EH (cell line): ENCODE measurements around the gene TFEB.
A peak's percentile ranks its signal among the peaks of the same experiment; 100 is the strongest.

Experiments used
- DNase-seq: peaks from one replicate; pipeline ENCODE4 v3.0.0-alpha.2; 2015; ENCODE audit warnings: low read depth

The TFEB gene

GRCh38 chr6:41638002-41638934 is 97.1 kb downstream of the TFEB start, which contains the start of gene MDFI:
MDFI (plus strand) TSS chr6:41638468; CDS start chr6:41638750, 282 bp downstream.
- DNase-seq, result no peak

DNA sequence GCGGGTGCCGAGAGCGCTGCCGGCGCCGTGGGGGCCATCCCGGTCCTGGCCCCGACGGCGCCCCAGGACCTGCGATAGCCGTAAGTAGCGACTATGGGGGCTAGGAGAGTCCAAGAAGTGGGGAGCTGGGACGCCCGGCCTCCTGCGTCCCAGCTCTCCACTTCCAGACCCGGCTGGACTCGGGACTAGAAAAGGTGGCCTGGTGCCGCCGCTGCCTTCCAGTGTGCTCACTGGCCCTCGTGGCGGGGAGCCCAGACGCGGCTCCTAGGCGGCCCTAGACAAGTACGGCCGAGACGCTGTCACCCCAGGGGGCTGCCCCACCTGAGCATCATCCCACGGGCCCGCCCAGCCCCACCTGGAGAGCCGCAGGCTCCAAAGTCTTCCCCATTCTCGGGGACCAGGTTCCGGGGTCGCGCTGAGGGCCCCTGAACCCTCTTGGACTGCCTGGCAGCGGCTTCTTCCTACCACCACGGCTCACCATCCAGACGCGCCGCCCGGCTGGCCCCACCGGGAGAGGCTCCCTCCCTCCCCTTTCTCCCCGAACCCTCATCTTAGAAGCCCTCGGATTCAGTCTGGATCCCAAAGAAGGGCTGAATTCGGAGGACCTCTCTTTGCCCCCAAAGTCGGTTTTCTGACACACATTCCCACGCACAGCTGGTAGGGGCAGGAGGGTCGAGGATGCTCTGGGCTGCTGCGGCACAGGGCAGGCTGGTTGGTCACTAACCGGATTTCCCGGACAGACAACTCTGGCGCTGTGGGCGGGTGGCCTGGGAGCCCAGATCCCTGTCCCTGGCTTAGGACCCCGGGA is 98.0 kb downstream of the TFEB start:
- DNase-seq, result no peak

DNA sequence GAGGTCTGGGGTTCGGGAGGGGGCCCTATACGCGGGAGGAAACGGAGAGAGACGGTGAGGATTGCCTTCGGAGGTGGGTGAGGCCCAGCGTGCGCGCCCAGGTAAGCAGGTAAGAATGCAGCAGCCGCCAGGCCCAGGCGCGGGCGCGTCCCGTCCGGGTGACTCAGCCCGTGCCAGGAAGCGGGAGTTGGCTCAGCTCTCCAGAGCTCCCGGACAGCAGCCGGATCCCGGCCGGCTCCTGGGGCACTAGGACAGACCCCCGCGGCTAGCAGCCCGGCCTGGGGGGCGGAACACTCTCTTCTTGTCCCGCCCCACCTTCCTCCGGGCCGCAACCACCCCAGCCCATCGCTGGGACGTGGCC is 98.6 kb downstream of the TFEB start:
- DNase-seq, result peak; percentile 19

- no peak for DNase-seq
These were observed 100.0 kb downstream of the TFEB start for GRCh38 chr6:41635365-41635764.

DNA sequence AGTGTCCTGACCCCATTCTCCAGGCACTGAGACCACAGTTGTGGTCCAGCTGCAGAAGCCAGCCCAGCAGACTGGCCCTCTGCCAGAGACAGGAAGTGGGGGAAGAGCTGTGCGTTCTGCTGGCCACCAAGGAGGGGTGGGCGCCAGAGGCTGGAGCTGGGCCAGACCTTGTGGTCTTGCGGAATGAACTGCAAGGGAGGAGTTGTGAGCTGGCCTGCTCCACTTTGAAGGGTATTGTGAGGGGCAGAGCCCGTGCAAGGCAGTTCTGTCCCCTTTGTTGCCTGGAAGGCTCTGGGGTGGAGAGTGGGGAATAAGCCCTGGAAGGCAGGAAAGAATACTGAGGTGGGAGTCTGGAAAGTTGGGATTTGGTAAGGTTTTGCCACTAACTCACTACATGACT is 100.8 kb downstream of the TFEB start:
- no peak for DNase-seq
